Small intestine (tissue), 7 donors: Measurements from ENCODE around the gene MAP2K7. TPM values are rescaled to one million over a fixed set of nuclear protein-coding genes. Genes with fewer than 3 reads are reported as not detected.
"Not testable (repeated sequence)": the region's sequence is repeated elsewhere in the genome, so short reads cannot be mapped to it uniquely, and the experiment has no call there.

ENCODE experiments used
- DNase-seq, 2 donors: peaks; one replicate each; pipeline versions ENCODE4 v3.0.0 to v3.0.0-alpha.2; 2013
- FAIRE-seq: peaks from 2 replicates; lab custom pipeline; 2012; peaks lifted over from hg19 to GRCh38; lab: Jason Lieb, UNC
- H3K27ac ChIP-seq, 3 donors: one replicate each; pipeline ENCODE4 v1.5.1; 2013; ENCODE audit warnings: low read length in 2 of 3, mild to moderate bottlenecking in 2 of 3, control low read depth in 1 of 3, inconsistent platforms in 1 of 3, low read depth in 1 of 3, moderate library complexity in 1 of 3
- H3K27me3 ChIP-seq, 3 donors: one replicate each; pipeline ENCODE4 v1.6.1; 2013; ENCODE audit warnings: low read length in 3 of 3, inconsistent platforms in 1 of 3; ENCODE audit not compliant: control insufficient read depth in 3 of 3, insufficient read depth in 3 of 3
- H3K36me3 ChIP-seq, 3 donors: one replicate each; pipeline ENCODE4 v1.6.1; 2013; ENCODE audit warnings: low read length in 3 of 3, inconsistent platforms in 1 of 3, low read depth in 1 of 3, mild to moderate bottlenecking in 1 of 3, moderate library complexity in 1 of 3; ENCODE audit not compliant: control insufficient read depth in 3 of 3, insufficient read depth in 2 of 3
- H3K4me1 ChIP-seq, 3 donors: one replicate each; pipeline ENCODE4 v1.6.1; 2013; ENCODE audit warnings: low read length in 2 of 3, inconsistent platforms in 1 of 3, low read depth in 1 of 3, mild to moderate bottlenecking in 1 of 3, moderate library complexity in 1 of 3; ENCODE audit not compliant: control insufficient read depth in 3 of 3, insufficient read depth in 2 of 3
- H3K4me3 ChIP-seq, 3 donors: one replicate each; pipeline ENCODE4 v1.5.1; 2013; ENCODE audit warnings: low read length in 3 of 3, control low read depth in 1 of 3, inconsistent platforms in 1 of 3, low read depth in 1 of 3, mild to moderate bottlenecking in 1 of 3, moderate library complexity in 1 of 3
- H3K9me3 ChIP-seq, 2 donors: one replicate each; pipeline ENCODE4 v1.6.1; 2013; ENCODE audit warnings: low read depth in 1 of 2, low read length in 1 of 2; ENCODE audit not compliant: control insufficient read depth in 2 of 2, insufficient read depth in 1 of 2
- WGBS, 3 donors: extraction: QIAGEN DNeasy Blood & Tissue Kit; methylation state at CpG; one replicate each; pipeline ENCODE4 v1.1.7; 2013; 5-methylcytosine and 5-hydroxymethylcytosine counted together
- polyA plus RNA-seq, 4 donors: library from polyadenylated mRNA; stranded (reverse) in 3 of 4; unstranded in 1 of 4; fragments of 200-250 nt in 3 of 4; fragments of 120-200 nt in 1 of 4; gene quantifications; one replicate each; pipeline versions ENCODE4 v1.2.1 to v1.2.3, GENCODE V29; 2013
- donor health status: healthy with polysubstance abuse.
- donor health status: control.
- donor health status: control.
- donor health status: Bipolar disorder and iron deficiency.
- donor health status: healthy.

MAP2K7 gene
- polyA plus RNA-seq, 4 donors = 17.3 to 27.5 (median 21.6) TPM

DNA sequence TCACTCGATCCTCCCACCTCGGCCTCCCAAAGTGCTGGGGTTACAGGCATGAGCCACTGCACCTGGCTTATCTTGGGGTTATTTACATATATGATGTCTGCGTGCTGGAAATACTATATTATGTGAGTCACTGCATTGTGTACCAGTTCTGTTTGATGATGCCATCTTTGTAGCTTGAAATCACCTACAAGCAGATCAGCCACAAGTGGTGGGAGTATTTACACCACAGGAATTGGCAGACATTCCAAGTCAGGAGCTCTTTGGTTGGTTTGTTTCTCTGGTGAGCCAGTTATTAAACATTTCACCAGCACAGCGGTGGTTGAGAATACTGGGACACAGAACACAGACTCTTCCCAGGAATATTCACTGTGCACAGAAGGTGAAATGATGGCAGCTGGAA lies 44.3 kb downstream of the MAP2K7 start:
- FAIRE-seq (no peak), DNase-seq (no peak)
- Histone ChIP-seq H3K4me3 (no peak overlapping the region), H3K9me3 (no peaks in the 10 kb centered on the region), H3K4me1 (no peaks in the 10 kb centered on the region), H3K27me3 (no peaks in the 10 kb centered on the region), H3K36me3 (no peaks in the 10 kb centered on the region), H3K27ac (no peak overlapping the region)
- WGBS, 3 donors = 90 to 93% (median 93%) methylated on average over 4 of the region's 4 CpGs

DNA sequence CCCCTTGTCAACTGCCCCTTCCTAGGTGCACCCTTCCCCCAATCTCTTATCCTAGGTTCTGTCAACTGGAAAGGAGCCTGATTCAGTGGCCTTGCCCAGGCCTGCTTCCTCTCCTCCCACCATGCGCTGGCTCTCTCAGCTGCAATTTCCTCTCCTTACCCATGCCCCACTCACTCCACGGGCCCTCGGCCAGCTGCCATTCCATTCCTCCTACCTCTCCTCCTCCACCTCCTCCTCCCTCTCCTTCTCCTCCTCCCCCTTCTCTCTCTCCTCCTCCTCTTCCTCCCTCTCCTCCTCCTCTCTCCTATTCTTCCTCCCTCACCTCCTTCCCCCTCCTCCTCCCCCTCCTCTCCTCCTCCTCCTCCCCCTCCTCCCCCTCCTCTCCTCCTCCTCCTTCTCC lies 49.4 kb downstream of the MAP2K7 start:
- Histone ChIP-seq H3K36me3 (peaks cover 0 to 12% (median 0%) of the 10 kb centered on the region in 3 donors), H3K9me3 (no peaks in the 10 kb centered on the region), H3K4me1 (no peaks in the 10 kb centered on the region), H3K4me3 (no peak overlapping the region), H3K27me3 (no peaks in the 10 kb centered on the region), H3K27ac (no peak overlapping the region)
- WGBS, 3 donors = 40 to 67% (median 46%) methylated on average over 3 of the region's 3 CpGs
- DNase-seq (no peak), FAIRE-seq (no peak)

GRCh38 chr19:7953576-7953975 lies 49.9 kb downstream of the MAP2K7 start:
- 82 to 86% (median 85%) methylated on average over 7 of the region's 7 CpGs for WGBS, 3 donors
- H3K27ac ChIP-seq = no peak overlapping the region
- no peaks in the 10 kb centered on the region for H3K27me3 ChIP-seq
- H3K4me3 ChIP-seq = no peak overlapping the region
- no peaks in the 10 kb centered on the region for H3K9me3 ChIP-seq
- DNase-seq (no peak), FAIRE-seq (no peak)
- H3K36me3 ChIP-seq = peaks cover 0 to 16% (median 4%) of the 10 kb centered on the region in 3 donors
- no peaks in the 10 kb centered on the region for H3K4me1 ChIP-seq

DNA sequence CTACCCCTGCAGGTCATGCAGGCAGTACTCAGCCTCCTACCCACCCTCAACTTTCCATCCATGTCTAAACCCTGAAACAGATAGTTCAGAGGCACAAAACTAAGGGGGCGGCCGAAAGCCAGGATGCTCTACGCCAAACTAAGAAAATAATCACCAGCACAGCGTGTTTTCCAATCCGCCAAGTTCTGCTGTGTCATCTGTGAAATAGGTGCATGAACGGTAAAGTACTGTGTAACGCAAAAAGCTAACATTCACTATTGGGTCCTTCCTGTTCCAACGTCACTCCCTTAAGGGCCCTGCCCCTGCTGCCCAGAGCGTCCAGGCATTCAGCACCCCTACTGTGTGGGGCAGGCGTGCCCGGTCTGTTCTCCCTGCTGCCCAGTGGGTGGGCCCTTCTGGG lies 52.0 kb downstream of the MAP2K7 start:
- no peak overlapping the region for H3K4me3 ChIP-seq
- no peak overlapping the region for H3K27ac ChIP-seq
- 88 to 94% (median 89%) methylated on average over 11 of the region's 11 CpGs for WGBS, 3 donors
- H3K9me3 ChIP-seq = no peaks in the 10 kb centered on the region
- H3K36me3 ChIP-seq = peaks cover 0 to 26% (median 9%) of the 10 kb centered on the region in 3 donors
- no peak for DNase-seq
- H3K4me1 ChIP-seq = no peaks in the 10 kb centered on the region
- FAIRE-seq = no peak
- no peaks in the 10 kb centered on the region for H3K27me3 ChIP-seq

GRCh38 chr19:7959211-7959610 lies 55.5 kb downstream of the MAP2K7 start:
- DNase-seq = no peak
- Histone ChIP-seq H3K9me3 (no peaks in the 10 kb centered on the region), H3K36me3 (peaks cover 4 to 46% (median 10%) of the 10 kb centered on the region in 3 donors), H3K27ac (no peak overlapping the region), H3K4me3 (no peak overlapping the region), H3K4me1 (peaks cover 0 to 4% (median 0%) of the 10 kb centered on the region in 3 donors), H3K27me3 (no peaks in the 10 kb centered on the region)
- FAIRE-seq = no peak
- WGBS, 3 donors = 62 to 75% (median 65%) methylated on average over 6 of the region's 6 CpGs

DNA sequence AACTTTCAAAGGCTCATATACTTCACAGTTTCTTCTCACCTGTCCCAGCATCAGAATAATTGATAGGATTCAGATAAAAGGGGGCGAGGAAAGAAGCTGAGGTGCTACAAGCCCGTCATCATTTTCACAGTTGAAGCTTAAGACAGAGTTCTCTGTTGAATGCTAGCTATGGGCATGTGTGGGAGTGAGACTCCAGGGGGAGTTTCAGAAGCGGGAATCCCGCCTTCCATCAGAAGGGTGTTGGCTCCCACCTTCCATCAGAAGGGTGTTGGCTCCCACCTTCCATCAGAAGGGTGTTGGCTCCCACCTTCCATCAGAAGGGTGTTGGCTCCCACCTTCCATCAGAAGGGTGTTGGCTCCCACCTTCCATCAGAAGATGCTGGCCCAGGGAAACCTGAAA lies 57.4 kb downstream of the MAP2K7 start:
- peaks cover 10 to 64% (median 16%) of the 10 kb centered on the region in 3 donors for H3K36me3 ChIP-seq
- H3K4me3 ChIP-seq, H3K27ac ChIP-seq, H3K27me3 ChIP-seq, FAIRE-seq, DNase-seq, H3K4me1 ChIP-seq, H3K9me3 ChIP-seq: not testable (repeated sequence)
- 91 to 94% (median 94%) methylated on average over 4 of the region's 4 CpGs for WGBS, 3 donors

GRCh38 chr19:7961920-7962626 lies 58.4 kb downstream of the MAP2K7 start:
- Histone ChIP-seq H3K36me3 (peaks cover 18 to 70% (median 19%) of the 10 kb centered on the region in 3 donors), H3K9me3 (no peaks in the 10 kb centered on the region), H3K27me3 (no peaks in the 10 kb centered on the region), H3K4me1 (peaks cover 0 to 4% (median 0%) of the 10 kb centered on the region in 3 donors), H3K27ac (no peak overlapping the region), H3K4me3 (no peak overlapping the region)
- 82 to 83% (median 83%) methylated on average over 13 of the region's 13 CpGs for WGBS, 3 donors
- FAIRE-seq = peak; percentile 26
- peak in 1 of 2 donors; percentile 33 for DNase-seq

GRCh38 chr19:7962644-7963268 lies 59.1 kb downstream of the MAP2K7 start:
- peaks cover 0 to 4% (median 0%) of the 10 kb centered on the region in 3 donors for H3K4me1 ChIP-seq
- DNase-seq (peak in 1 of 2 donors; percentile 27), FAIRE-seq (no peak)
- no peaks in the 10 kb centered on the region for H3K27me3 ChIP-seq
- no peak overlapping the region for H3K27ac ChIP-seq
- peaks cover 21 to 71% (median 22%) of the 10 kb centered on the region in 3 donors for H3K36me3 ChIP-seq
- H3K4me3 ChIP-seq = no peak overlapping the region
- no peaks in the 10 kb centered on the region for H3K9me3 ChIP-seq
- 86 to 90% (median 87%) methylated on average over 22 of the region's 22 CpGs for WGBS, 3 donors
